MCF 10A (cell line): ENCODE data around the gene DSG4. TPM values are rescaled to one million over a fixed set of nuclear protein-coding genes. Genes with fewer than 3 reads are reported as not detected.

Source experiments
- BruUV-seq: library from RNA; stranded (reverse); fragments of 400-500 nt; replicated peaks from 2 replicates; lab custom pipeline; 2021; lab: Mats Ljungman, UMichigan
- CTCF ChIA-PET: fragments of 300-600 bp; sonication (Branson Sonifier 250); formaldehyde crosslinking; extraction: SDS; loops from one replicate; lab custom pipeline; 2021; ENCODE audit warnings: antibody characterized with exemption, inconsistent platforms; lab: Yijun Ruan, JAX
- POLR2A ChIA-PET: fragments of 300-600, 350-650 bp; sonication (Branson Sonifier 250); formaldehyde crosslinking; extraction: SDS; loops from one replicate; lab custom pipeline; 2020; ENCODE audit warnings: antibody characterized with exemption, inconsistent platforms; lab: Yijun Ruan, JAX
- DNase-seq: peaks from one replicate; pipeline ENCODE4 v3.0.0-alpha.2; 2018; ENCODE audit not compliant: unreplicated experiment
- H3K27ac Mint-ChIP-seq: one replicate; pipeline ENCODE4 v1.8.0; 2022; ENCODE audit warnings: mild to moderate bottlenecking, low read depth, mixed read lengths; ENCODE audit not compliant: unreplicated experiment
- H3K27me3 Mint-ChIP-seq: one replicate; pipeline ENCODE4 v1.8.0; 2022; ENCODE audit warnings: mixed read lengths; ENCODE audit not compliant: insufficient read depth, unreplicated experiment
- H3K36me3 Mint-ChIP-seq: one replicate; pipeline ENCODE4 v1.8.0; 2022; ENCODE audit warnings: mild to moderate bottlenecking, moderate library complexity, mixed read lengths; ENCODE audit not compliant: insufficient read depth, unreplicated experiment
- H3K4me1 Mint-ChIP-seq: one replicate; pipeline ENCODE4 v1.8.0; 2022; ENCODE audit warnings: mixed read lengths; ENCODE audit not compliant: insufficient read depth, unreplicated experiment
- H3K4me3 Mint-ChIP-seq: one replicate; pipeline ENCODE4 v1.8.0; 2022; ENCODE audit warnings: mild to moderate bottlenecking, moderate library complexity, mixed read lengths; ENCODE audit not compliant: unreplicated experiment
- H3K9me3 Mint-ChIP-seq: one replicate; pipeline ENCODE4 v1.8.0; 2022; ENCODE audit warnings: mixed read lengths; ENCODE audit not compliant: unreplicated experiment
- CTCF ChIP-seq: fragments of 200-600 bp; IDR thresholded peaks from one replicate; pipeline ENCODE4 v1.8.0; 2022; ENCODE audit warnings: antibody characterized with exemption, mild to moderate bottlenecking; ENCODE audit not compliant: unreplicated experiment
- intact Hi-C: fragments of 100-400 bp; cut with micrococcal nuclease; formaldehyde crosslinking; loops from 2 replicates; pipeline ENCODE4 v1.14.1; 2022
- total RNA-seq: library from RNA; stranded (reverse); gene quantifications from 2 replicates; pipeline ENCODE4 v1.2.3, GENCODE V29; 2022

DSG4 gene
- total RNA-seq, 1 experiment from 2014 or later, result not detected

DNA sequence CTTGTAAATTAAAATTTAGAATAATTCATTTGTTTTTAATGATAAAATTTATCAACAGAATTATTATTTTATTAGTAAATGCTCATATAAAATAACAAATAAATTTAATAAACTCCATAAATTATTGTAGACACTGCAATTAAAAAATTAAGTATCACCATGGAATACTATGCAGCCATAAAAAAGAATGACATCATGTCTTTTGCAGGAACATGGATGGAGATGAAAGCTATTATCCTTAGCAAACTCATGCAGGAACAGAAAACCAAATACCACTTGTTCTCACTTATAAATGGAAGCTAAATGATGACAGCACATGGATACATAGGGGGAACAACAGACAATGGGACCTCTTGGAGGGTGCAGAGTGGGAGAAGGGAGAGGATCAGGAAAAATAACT, 41.3 kb downstream of the DSG4 start:
- CTCF ChIA-PET, result no interaction called here
- DNase-seq, result no peak
- BruUV-seq, result no TSS peak
- no peak overlapping the region for H3K4me3 Mint-ChIP-seq
- intact Hi-C loops, result no loop called here
- TF ChIP-seq CTCF, result no peak
- H3K27ac Mint-ChIP-seq, result no peak overlapping the region
- H3K27me3 Mint-ChIP-seq, result no peaks in the 10 kb centered on the region
- peaks cover 10% of the 10 kb centered on the region for H3K4me1 Mint-ChIP-seq
- H3K36me3 Mint-ChIP-seq, result no peaks in the 10 kb centered on the region
- POLR2A ChIA-PET, result interaction anchor here (1.1 to 3.5 kb wide), 2 partner anchors 35 to 143 kb away, joined by 3 to 29 read pairs; no protein-coding TSS in a partner anchor
- H3K9me3 Mint-ChIP-seq, result no peaks in the 10 kb centered on the region

DNA sequence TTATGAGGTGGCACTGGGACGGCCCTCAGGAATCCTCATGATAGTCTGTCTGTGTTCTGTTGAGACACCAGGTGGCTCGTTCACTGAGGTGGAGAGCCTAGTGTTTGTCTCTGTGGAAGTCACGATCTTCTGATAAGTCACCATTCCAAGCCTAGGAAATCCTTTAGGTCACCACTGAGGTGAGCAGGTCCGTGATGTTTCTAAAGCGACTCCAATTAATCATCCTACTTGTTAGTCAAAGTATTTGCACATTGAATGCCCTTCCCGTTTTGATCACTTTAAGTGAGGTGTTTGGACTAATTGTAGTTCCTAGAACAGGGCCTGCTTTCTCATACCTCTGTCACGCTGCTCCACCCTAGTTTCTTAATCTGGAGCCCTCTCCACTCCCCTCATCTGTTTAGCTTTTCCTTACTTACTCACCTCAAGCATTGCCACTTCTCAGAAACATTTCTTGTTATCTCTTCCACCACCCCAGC, 42.9 kb downstream of the DSG4 start:
- POLR2A ChIA-PET, result interaction anchor here (0.8 to 8.9 kb wide), 16 partner anchors 11 to 319 kb away, joined by 3 to 219 read pairs (median 5); partner anchors contain the start of gene DSG3
- no peak overlapping the region for H3K4me3 Mint-ChIP-seq
- CTCF ChIA-PET, result interaction anchor here (0.6 to 2.2 kb wide), 5 partner anchors 29 to 151 kb away, joined by 3 to 9 read pairs (median 3); no protein-coding TSS in a partner anchor
- peak; percentile 35 for DNase-seq
- intact Hi-C loops, result no loop called here
- BruUV-seq, result no TSS peak
- peaks cover 15% of the 10 kb centered on the region for H3K4me1 Mint-ChIP-seq
- peak; percentile 8 for TF ChIP-seq CTCF
- no peaks in the 10 kb centered on the region for H3K36me3 Mint-ChIP-seq
- H3K27ac Mint-ChIP-seq, result peak overlapping the region; percentile 58
- H3K9me3 Mint-ChIP-seq, result no peaks in the 10 kb centered on the region
- H3K27me3 Mint-ChIP-seq, result no peaks in the 10 kb centered on the region

DNA sequence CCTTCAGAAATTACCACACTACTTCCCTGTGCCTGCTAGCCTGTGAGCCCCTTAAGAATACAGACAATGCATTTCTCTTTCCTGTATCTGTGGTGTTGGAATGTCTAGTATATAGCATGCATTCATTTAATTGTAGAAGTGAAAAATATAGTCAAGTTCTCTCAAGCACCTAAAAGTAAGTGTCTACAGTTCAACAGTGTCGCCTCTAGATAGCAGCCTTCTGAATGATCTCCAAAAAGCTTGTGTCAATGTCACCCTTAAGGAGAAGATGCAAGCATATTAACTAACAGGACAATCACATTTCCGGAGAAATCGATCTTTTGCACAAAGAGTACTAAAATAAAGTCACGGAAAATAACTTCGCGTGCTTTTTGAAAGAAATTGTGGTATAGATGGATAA, 43.5 kb downstream of the DSG4 start:
- ChIA-PET CTCF (interaction anchor here (0.7 to 2.2 kb wide), 4 partner anchors 29 to 152 kb away, joined by 3 to 9 read pairs (median 4); no protein-coding TSS in a partner anchor), POLR2A (interaction anchor here (0.5 to 8.9 kb wide), 19 partner anchors 11 to 384 kb away, joined by 3 to 219 read pairs (median 4); partner anchors contain the start of gene DSG3)
- no TSS peak for BruUV-seq
- Mint-ChIP-seq H3K27me3 (no peaks in the 10 kb centered on the region), H3K4me1 (peaks cover 15% of the 10 kb centered on the region), H3K36me3 (no peaks in the 10 kb centered on the region), H3K9me3 (no peaks in the 10 kb centered on the region), H3K4me3 (no peak overlapping the region), H3K27ac (peak overlapping the region; percentile 58)
- no peak for DNase-seq
- no peak for TF ChIP-seq CTCF
- intact Hi-C loops, result loop anchor here (10.0 kb wide), 2 partner anchors 315 to 425 kb away; partner anchors contain the start of gene DSC2

DNA sequence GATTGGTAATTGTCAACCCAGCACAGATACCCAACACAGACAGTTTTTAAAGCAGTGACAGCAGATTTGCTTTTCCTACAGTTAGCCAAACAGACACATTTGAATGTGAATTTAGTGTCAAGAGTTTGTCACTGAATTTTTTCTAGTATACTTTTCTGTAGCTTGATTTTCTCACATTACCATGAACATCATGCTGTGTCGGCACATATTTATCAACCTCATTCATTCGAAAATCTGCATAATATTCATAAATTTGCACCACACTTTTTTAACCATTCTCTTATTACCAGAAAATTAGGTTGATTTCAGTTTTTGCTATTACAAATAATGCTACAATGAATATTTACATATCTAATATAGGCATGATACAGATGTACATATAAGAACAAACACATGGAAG, 43.9 kb downstream of the DSG4 start:
- Mint-ChIP-seq H3K36me3 (no peaks in the 10 kb centered on the region), H3K4me1 (peaks cover 15% of the 10 kb centered on the region), H3K4me3 (no peak overlapping the region), H3K27ac (no peak overlapping the region), H3K27me3 (no peaks in the 10 kb centered on the region), H3K9me3 (no peaks in the 10 kb centered on the region)
- CTCF ChIA-PET, result interaction anchor here (1.3 to 2.2 kb wide), 2 partner anchors 28 to 53 kb away, joined by 3 to 9 read pairs; no protein-coding TSS in a partner anchor
- intact Hi-C loops, result loop anchor here (10.0 kb wide), 2 partner anchors 316 to 426 kb away; partner anchors contain the start of gene DSC2
- BruUV-seq, result no TSS peak
- DNase-seq, result no peak
- POLR2A ChIA-PET, result interaction anchor here (0.5 to 8.9 kb wide), 18 partner anchors 10 to 451 kb away, joined by 3 to 219 read pairs (median 4); partner anchors contain the start of genes DSC3 and DSG3
- TF ChIP-seq CTCF, result no peak
